ENCODE results near the gene SYT13. TPM values are rescaled to one million over a fixed set of nuclear protein-coding genes. Genes with fewer than 3 reads are reported as not detected.
A peak's percentile ranks its signal among the peaks of the same experiment; 100 is the strongest.
"Not testable (repeated sequence)": the region's sequence is repeated elsewhere in the genome, so short reads cannot be mapped to it uniquely, and the experiment has no call there.

The SYT13 gene
- total and polyA plus RNA-seq, 8 donors = 2.5 to 30.9 (median 6.6) TPM

GRCh38 chr11:45253640-45254039 is 32.5 kb downstream of the SYT13 start:
- no peak for DNase-seq
- no peak for FAIRE-seq
- ATAC-seq = no peak
- Histone ChIP-seq H3K27ac (no peak overlapping the region), H3K4me3 (no peak overlapping the region), H3K36me3 (no peaks in the 10 kb centered on the region), H3K27me3 (no peaks in the 10 kb centered on the region), H3K9me3 (no peaks in the 10 kb centered on the region), H3K4me1 (no peaks in the 10 kb centered on the region)
- WGBS, 2 donors = 77 to 78% methylated on average over 9 of the region's 9 CpGs
- no peak for TF ChIP-seq CTCF (IDR thresholded peaks at IDR 0.05)
- intact Hi-C loops (cut with DNase I) = no loop called here

- no peaks in the 10 kb centered on the region for H3K9me3 ChIP-seq
- H3K4me1 ChIP-seq = no peaks in the 10 kb centered on the region
- intact Hi-C loops (cut with DNase I) = no loop called here
- FAIRE-seq (no peak), DNase-seq (no peak), ATAC-seq (no peak)
- TF ChIP-seq CTCF (IDR thresholded peaks at IDR 0.05) = no peak
- no peaks in the 10 kb centered on the region for H3K36me3 ChIP-seq
- no peak overlapping the region for H3K27ac ChIP-seq
- no peak overlapping the region for H3K4me3 ChIP-seq
- WGBS, 2 donors = 49 to 56% methylated on average over 3 of the region's 3 CpGs
- H3K27me3 ChIP-seq = no peaks in the 10 kb centered on the region
Measured at GRCh38 chr11:45252877-45253276, 33.3 kb downstream of the SYT13 start.

GRCh38 chr11:45252134-45252856 is 33.8 kb downstream of the SYT13 start:
- Histone ChIP-seq H3K27me3 (no peaks in the 10 kb centered on the region), H3K9me3 (no peaks in the 10 kb centered on the region), H3K4me3 (no peak overlapping the region), H3K4me1 (no peaks in the 10 kb centered on the region), H3K27ac (no peak overlapping the region), H3K36me3 (no peaks in the 10 kb centered on the region)
- peak; percentile 38 to 60 (median 50) for TF ChIP-seq CTCF (IDR thresholded peaks at IDR 0.05)
- 39 to 46% methylated on average over 22 of the region's 22 CpGs for WGBS, 2 donors
- ATAC-seq (peak; percentile 89 to 99 (median 92)), FAIRE-seq (no peak), DNase-seq (peak; percentile 46 to 85 (median 74))
- intact Hi-C loops (cut with DNase I) = no loop called here

- ATAC-seq (peak in 2 of 4 donors; percentile 35 to 39), FAIRE-seq (no peak), DNase-seq (no peak)
- intact Hi-C loops (cut with DNase I) = no loop called here
- no peaks in the 10 kb centered on the region for H3K4me1 ChIP-seq
- no peaks in the 10 kb centered on the region for H3K36me3 ChIP-seq
- TF ChIP-seq CTCF (IDR thresholded peaks at IDR 0.05) = no peak
- no peak overlapping the region for H3K4me3 ChIP-seq
- 45 to 48% methylated on average over 3 of the region's 3 CpGs for WGBS, 2 donors
- no peak overlapping the region for H3K27ac ChIP-seq
- H3K27me3 ChIP-seq = no peaks in the 10 kb centered on the region
- H3K9me3 ChIP-seq = no peaks in the 10 kb centered on the region
Measured at GRCh38 chr11:45250035-45250718, 36.0 kb downstream of the SYT13 start.

- intact Hi-C loops (cut with DNase I); FAIRE-seq; H3K27me3 ChIP-seq; H3K9me3 ChIP-seq; ATAC-seq; H3K36me3 ChIP-seq; DNase-seq; H3K27ac ChIP-seq; H3K4me1 ChIP-seq; H3K4me3 ChIP-seq: not testable (repeated sequence)
- 88 to 93% methylated on average over 1 of the region's 1 CpG for WGBS, 2 donors
Measured at GRCh38 chr11:45249372-45249771, 36.8 kb downstream of the SYT13 start.

Measured in pancreas (tissue), 10 donors.